Measurements from ENCODE around the gene SUSD2.

The SUSD2 gene

GRCh38 chr22:24164940-24165339 is 16.3 kb upstream of the SUSD2 start:
- peaks cover 5% of the 10 kb centered on the region for H3K36me3 Mint-ChIP-seq (ENCODE audit: low read depth)
- H3K4me3 Mint-ChIP-seq, result no peak overlapping the region
- TF ChIP-seq, protein P1, sequence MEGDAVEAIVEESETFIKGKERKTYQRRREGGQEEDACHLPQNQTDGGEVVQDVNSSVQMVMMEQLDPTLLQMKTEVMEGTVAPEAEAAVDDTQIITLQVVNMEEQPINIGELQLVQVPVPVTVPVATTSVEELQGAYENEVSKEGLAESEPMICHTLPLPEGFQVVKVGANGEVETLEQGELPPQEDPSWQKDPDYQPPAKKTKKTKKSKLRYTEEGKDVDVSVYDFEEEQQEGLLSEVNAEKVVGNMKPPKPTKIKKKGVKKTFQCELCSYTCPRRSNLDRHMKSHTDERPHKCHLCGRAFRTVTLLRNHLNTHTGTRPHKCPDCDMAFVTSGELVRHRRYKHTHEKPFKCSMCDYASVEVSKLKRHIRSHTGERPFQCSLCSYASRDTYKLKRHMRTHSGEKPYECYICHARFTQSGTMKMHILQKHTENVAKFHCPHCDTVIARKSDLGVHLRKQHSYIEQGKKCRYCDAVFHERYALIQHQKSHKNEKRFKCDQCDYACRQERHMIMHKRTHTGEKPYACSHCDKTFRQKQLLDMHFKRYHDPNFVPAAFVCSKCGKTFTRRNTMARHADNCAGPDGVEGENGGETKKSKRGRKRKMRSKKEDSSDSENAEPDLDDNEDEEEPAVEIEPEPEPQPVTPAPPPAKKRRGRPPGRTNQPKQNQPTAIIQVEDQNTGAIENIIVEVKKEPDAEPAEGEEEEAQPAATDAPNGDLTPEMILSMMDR (IDR thresholded peaks at IDR 0.05; ENCODE audit: unreplicated experiment in 3 of 3), result no peak
- no peaks in the 10 kb centered on the region for H3K9me3 Mint-ChIP-seq
- H3K27ac Mint-ChIP-seq, result no peak overlapping the region
- peaks cover 10% of the 10 kb centered on the region for H3K4me1 Mint-ChIP-seq
- no peaks in the 10 kb centered on the region for H3K27me3 Mint-ChIP-seq (ENCODE audit: low read depth)

DNA sequence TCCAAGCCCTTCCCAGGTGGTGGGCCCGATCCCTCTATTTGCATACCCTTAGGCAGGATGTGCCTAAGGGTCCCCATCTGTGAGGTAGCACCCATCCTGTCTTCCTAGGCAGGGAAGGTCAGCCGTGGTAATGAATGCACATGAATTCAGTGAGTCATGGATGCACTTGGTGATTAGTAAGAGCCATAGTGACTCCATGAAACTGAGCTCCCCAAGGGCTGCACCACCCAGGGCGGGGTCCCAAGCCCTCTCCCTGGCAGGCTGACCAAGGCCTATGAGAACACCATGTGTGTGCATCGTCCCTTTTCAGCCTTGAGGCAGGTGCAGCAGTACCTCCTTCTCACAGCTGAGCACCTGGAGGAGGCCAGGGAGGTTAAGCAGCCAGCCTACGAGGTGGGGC is 15.6 kb upstream of the SUSD2 start:
- Mint-ChIP-seq H3K4me3 (no peak overlapping the region), H3K36me3 (ENCODE audit: low read depth) (peaks cover 5% of the 10 kb centered on the region), H3K9me3 (no peaks in the 10 kb centered on the region), H3K27ac (no peak overlapping the region), H3K4me1 (peaks cover 10% of the 10 kb centered on the region), H3K27me3 (ENCODE audit: low read depth) (no peaks in the 10 kb centered on the region)
- TF ChIP-seq, protein P1 (IDR thresholded peaks at IDR 0.05; ENCODE audit: unreplicated experiment in 3 of 3), result no peak

DNA sequence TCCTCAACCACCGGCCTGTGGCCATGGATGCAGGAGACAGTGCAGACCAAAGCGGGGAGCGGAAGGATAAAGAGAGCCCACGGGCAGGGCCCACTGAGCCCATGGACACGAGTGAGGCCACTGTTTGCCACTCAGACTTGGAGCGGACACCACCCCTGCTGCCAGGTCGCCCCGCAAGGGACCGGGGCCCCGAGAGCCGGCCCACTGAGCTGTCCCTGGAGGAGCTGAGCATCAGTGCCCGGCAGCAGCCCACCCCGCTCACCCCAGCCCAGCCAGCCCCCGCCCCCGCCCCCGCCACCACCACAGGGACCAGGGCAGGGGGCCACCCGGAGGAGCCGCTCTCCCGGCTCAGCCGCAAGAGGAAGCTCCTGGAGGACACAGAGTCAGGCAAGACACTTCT is 14.5 kb upstream of the SUSD2 start:
- H3K27me3 Mint-ChIP-seq (ENCODE audit: low read depth), result no peaks in the 10 kb centered on the region
- no peaks in the 10 kb centered on the region for H3K9me3 Mint-ChIP-seq
- peaks cover 5% of the 10 kb centered on the region for H3K36me3 Mint-ChIP-seq (ENCODE audit: low read depth)
- H3K4me1 Mint-ChIP-seq, result peaks cover 10% of the 10 kb centered on the region
- TF ChIP-seq, protein P1 (IDR thresholded peaks at IDR 0.05; ENCODE audit: unreplicated experiment in 3 of 3), result no peak
- H3K4me3 Mint-ChIP-seq, result no peak overlapping the region
- H3K27ac Mint-ChIP-seq, result no peak overlapping the region

DNA sequence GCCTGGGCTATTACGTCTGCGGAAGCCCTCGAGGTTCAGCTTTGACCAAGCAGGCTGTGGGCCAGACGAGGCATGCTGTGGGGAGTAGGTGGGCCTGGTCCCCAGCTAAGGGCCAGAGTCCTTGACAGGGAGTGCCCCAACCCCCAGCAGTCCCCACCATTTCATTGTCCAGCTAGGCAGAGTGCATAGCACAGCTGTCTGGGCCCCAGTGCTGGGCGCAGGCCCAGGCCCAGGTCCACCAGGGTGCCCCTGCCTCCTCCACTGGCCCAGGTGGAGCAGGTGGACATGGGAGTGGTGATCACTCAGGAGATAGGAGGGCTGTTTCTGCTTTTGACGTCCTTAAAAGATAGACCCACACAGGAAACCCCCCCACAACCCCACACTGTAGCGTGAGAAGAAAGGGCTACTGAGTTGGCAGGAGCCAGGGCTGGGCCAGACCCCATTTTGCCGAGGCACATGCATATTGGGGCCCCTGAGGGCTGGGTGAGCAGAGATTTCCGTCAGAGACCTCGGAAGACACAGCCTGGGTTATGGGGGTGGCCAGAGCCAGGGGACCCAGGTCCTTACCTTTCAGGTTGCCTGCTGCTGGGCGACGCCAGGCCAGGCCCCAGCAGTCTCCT is 11.7 kb upstream of the SUSD2 start:
- H3K4me3 Mint-ChIP-seq, result no peak overlapping the region
- H3K4me1 Mint-ChIP-seq, result no peaks in the 10 kb centered on the region
- H3K36me3 Mint-ChIP-seq (ENCODE audit: low read depth), result peaks cover 5% of the 10 kb centered on the region
- H3K27me3 Mint-ChIP-seq (ENCODE audit: low read depth), result no peaks in the 10 kb centered on the region
- TF ChIP-seq, protein P1 (IDR thresholded peaks at IDR 0.05; ENCODE audit: unreplicated experiment in 3 of 3), result no peak
- H3K9me3 Mint-ChIP-seq, result no peaks in the 10 kb centered on the region
- H3K27ac Mint-ChIP-seq, result no peak overlapping the region

DNA sequence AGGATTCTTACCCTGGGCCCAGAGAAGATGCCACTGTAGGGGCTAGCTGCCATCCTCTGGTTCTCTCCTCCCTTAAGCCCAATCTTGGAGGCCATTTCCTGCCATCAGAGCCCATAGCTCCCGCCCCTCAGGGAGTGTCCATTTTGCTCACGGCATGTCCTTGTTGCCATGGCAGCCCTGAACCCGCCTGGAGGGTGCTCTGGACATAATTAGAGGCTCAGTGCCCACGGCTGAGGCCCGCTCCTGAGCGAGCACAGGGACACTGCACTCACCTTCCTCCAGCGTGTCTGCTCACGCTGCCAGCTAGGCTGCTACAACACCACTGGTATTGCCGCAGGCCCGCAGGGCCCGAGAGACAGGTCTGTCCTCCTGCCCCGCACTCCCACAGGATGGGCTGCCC is 11.1 kb upstream of the SUSD2 start:
- Mint-ChIP-seq H3K27ac (no peak overlapping the region), H3K9me3 (no peaks in the 10 kb centered on the region), H3K27me3 (ENCODE audit: low read depth) (no peaks in the 10 kb centered on the region), H3K4me3 (no peak overlapping the region), H3K36me3 (ENCODE audit: low read depth) (peaks cover 5% of the 10 kb centered on the region), H3K4me1 (no peaks in the 10 kb centered on the region)
- TF ChIP-seq, protein P1 (IDR thresholded peaks at IDR 0.05; ENCODE audit: unreplicated experiment in 3 of 3), result no peak

GRCh38 chr22:24170632-24171031 is 10.7 kb upstream of the SUSD2 start:
- Mint-ChIP-seq H3K36me3 (ENCODE audit: low read depth) (peaks cover 5% of the 10 kb centered on the region), H3K4me1 (no peaks in the 10 kb centered on the region), H3K27ac (no peak overlapping the region), H3K4me3 (no peak overlapping the region), H3K9me3 (no peaks in the 10 kb centered on the region), H3K27me3 (ENCODE audit: low read depth) (no peaks in the 10 kb centered on the region)
- TF ChIP-seq, protein P1 (IDR thresholded peaks at IDR 0.05; ENCODE audit: unreplicated experiment in 3 of 3), result no peak

Measured in nephron (organoid).